Measurements from ENCODE around the gene METTL21A. TPM values are rescaled to one million over a fixed set of nuclear protein-coding genes. Genes with fewer than 3 reads are reported as not detected.

The METTL21A gene
- total RNA-seq, 1 experiment from 2014 or later, result 20.9 TPM

DNA sequence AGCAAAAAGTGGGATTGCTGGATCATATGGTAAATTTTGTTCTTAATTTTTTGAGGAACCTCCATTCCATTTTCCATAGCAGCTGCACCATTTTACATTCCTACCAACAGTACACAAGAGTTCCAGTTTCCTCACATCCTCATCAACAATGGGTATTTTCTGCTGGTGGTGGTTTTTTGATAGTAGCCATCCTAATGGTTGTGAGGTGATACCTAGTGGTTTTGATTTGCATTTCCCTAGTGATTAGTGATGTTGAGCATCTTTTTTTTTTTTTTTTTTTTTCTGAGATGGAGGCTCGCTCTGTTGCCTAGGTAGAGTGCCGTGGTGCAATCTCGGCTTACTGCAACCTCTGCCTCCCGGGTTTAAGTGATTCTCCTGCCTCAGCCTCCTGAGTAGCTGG lies 30.5 kb downstream of the METTL21A start:
- intact Hi-C loops (cut with micrococcal nuclease; ENCODE audit: unreplicated experiment), result no loop called here
- POLR2A ChIA-PET, result no interaction called here
- DNase-seq (ENCODE audit: low read depth, low spot score) (no peak), ATAC-seq (no peak)
- TF ChIP-seq, protein P1, sequence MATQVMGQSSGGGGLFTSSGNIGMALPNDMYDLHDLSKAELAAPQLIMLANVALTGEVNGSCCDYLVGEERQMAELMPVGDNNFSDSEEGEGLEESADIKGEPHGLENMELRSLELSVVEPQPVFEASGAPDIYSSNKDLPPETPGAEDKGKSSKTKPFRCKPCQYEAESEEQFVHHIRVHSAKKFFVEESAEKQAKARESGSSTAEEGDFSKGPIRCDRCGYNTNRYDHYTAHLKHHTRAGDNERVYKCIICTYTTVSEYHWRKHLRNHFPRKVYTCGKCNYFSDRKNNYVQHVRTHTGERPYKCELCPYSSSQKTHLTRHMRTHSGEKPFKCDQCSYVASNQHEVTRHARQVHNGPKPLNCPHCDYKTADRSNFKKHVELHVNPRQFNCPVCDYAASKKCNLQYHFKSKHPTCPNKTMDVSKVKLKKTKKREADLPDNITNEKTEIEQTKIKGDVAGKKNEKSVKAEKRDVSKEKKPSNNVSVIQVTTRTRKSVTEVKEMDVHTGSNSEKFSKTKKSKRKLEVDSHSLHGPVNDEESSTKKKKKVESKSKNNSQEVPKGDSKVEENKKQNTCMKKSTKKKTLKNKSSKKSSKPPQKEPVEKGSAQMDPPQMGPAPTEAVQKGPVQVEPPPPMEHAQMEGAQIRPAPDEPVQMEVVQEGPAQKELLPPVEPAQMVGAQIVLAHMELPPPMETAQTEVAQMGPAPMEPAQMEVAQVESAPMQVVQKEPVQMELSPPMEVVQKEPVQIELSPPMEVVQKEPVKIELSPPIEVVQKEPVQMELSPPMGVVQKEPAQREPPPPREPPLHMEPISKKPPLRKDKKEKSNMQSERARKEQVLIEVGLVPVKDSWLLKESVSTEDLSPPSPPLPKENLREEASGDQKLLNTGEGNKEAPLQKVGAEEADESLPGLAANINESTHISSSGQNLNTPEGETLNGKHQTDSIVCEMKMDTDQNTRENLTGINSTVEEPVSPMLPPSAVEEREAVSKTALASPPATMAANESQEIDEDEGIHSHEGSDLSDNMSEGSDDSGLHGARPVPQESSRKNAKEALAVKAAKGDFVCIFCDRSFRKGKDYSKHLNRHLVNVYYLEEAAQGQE (IDR thresholded peaks at IDR 0.05; ENCODE audit: insufficient read depth in 1 of 2, low read depth in 2 of 2, low read length in 1 of 2), result no peak
- no TSS peak for BruUV-seq (replicated peaks)
- Histone ChIP-seq H3K4me3 (ENCODE audit: low read depth in 2 of 2, low read length in 2 of 2) (no peak overlapping the region), H3K27ac (ENCODE audit: low read length) (no peak overlapping the region), H3K27me3 (ENCODE audit: control insufficient read depth, insufficient read depth, low read length) (no peaks in the 10 kb centered on the region), H3K9me3 (ENCODE audit: control insufficient read depth, insufficient read depth, low read depth, low read length) (peaks cover 3% of the 10 kb centered on the region; the same call in 1 of the 2 replicates), H3K4me1 (ENCODE audit: control insufficient read depth, insufficient read depth, low read length) (no peaks in the 10 kb centered on the region), H3K36me3 (ENCODE audit: control insufficient read depth, insufficient read depth, low read length) (no peaks in the 10 kb centered on the region; the same call in 1 of the 2 replicates)
- in situ Hi-C loops (cut with HindIII; ENCODE audit: low pct_unique_long_range_greater_than_20kb, low sequenced_read_pairs), result no loop called here
- CTCF ChIA-PET, result no interaction called here

DNA sequence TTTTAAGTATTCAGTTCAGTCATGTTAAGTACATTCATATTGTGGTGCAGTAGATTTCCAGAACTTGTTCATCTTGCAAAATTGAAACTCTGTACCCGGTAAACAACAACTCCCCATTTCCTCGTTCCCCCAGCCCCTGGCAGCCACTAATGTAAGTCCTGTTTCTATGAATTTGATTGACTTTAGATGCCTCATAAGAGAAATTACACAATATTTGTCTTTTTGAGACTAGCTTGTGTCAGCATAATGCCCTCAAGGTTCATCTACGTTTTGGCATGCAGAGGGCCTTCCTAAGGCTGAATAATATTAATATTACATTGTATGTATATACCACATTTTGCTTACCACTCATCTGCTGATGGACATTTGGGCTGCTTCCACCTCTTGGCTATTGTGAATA lies 30.9 kb downstream of the METTL21A start:
- TF ChIP-seq POLR2AphosphoS5 (IDR thresholded peaks at IDR 0.05; ENCODE audit: low read depth, low read length) (no peak), TCF7L2 (IDR thresholded peaks at IDR 0.05; ENCODE audit: low read depth, low read length) (no peak), SIN3A (IDR thresholded peaks at IDR 0.05; ENCODE audit: borderline replicate concordance, insufficient read depth, low read depth, low read length) (no peak)
- TF ChIP-seq, protein P2, sequence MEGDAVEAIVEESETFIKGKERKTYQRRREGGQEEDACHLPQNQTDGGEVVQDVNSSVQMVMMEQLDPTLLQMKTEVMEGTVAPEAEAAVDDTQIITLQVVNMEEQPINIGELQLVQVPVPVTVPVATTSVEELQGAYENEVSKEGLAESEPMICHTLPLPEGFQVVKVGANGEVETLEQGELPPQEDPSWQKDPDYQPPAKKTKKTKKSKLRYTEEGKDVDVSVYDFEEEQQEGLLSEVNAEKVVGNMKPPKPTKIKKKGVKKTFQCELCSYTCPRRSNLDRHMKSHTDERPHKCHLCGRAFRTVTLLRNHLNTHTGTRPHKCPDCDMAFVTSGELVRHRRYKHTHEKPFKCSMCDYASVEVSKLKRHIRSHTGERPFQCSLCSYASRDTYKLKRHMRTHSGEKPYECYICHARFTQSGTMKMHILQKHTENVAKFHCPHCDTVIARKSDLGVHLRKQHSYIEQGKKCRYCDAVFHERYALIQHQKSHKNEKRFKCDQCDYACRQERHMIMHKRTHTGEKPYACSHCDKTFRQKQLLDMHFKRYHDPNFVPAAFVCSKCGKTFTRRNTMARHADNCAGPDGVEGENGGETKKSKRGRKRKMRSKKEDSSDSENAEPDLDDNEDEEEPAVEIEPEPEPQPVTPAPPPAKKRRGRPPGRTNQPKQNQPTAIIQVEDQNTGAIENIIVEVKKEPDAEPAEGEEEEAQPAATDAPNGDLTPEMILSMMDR (IDR thresholded peaks at IDR 0.05), result no peak
- TF ChIP-seq, protein P1 (IDR thresholded peaks at IDR 0.05; ENCODE audit: insufficient read depth in 1 of 2, low read depth in 2 of 2, low read length in 1 of 2), result no peak
- ATAC-seq (no peak), DNase-seq (ENCODE audit: low read depth, low spot score) (no peak)
- Histone ChIP-seq H3K4me3 (ENCODE audit: low read depth in 2 of 2, low read length in 2 of 2) (no peak overlapping the region), H3K27me3 (ENCODE audit: control insufficient read depth, insufficient read depth, low read length) (no peaks in the 10 kb centered on the region), H3K9me3 (ENCODE audit: control insufficient read depth, insufficient read depth, low read depth, low read length) (peaks cover 3% of the 10 kb centered on the region; the same call in 1 of the 2 replicates), H3K4me1 (ENCODE audit: control insufficient read depth, insufficient read depth, low read length) (no peaks in the 10 kb centered on the region), H3K36me3 (ENCODE audit: control insufficient read depth, insufficient read depth, low read length) (no peaks in the 10 kb centered on the region; the same call in 1 of the 2 replicates), H3K27ac (ENCODE audit: low read length) (no peak overlapping the region)
- intact Hi-C loops (cut with micrococcal nuclease; ENCODE audit: unreplicated experiment), result no loop called here
- POLR2A ChIA-PET, result no interaction called here
- no TSS peak for BruUV-seq (replicated peaks)
- in situ Hi-C loops (cut with HindIII; ENCODE audit: low pct_unique_long_range_greater_than_20kb, low sequenced_read_pairs), result no loop called here
- CTCF ChIA-PET, result no interaction called here
